BE2C (cell line): ENCODE results near the gene ATF5.
"Not testable (repeated sequence)": the region's sequence is repeated elsewhere in the genome, so short reads cannot be mapped to it uniquely, and the experiment has no call there.

ENCODE experiments used
- DNase-seq: peaks from one replicate; pipeline ENCODE4 v3.0.0-alpha.2; 2020
- H3K27me3 ChIP-seq: fragments of 250-450 bp; sonication (Bioruptor Pico); 2 replicates; pipeline ENCODE4 v1.5.1; 2020; ENCODE audit warnings: mild to moderate bottlenecking
- H3K36me3 ChIP-seq: fragments of 250-450 bp; sonication (Bioruptor Pico); 2 replicates; pipeline ENCODE4 v1.5.1; 2020; ENCODE audit warnings: mild to moderate bottlenecking
- H3K4me1 ChIP-seq: fragments of 250-450 bp; sonication (Bioruptor Pico); 2 replicates; pipeline ENCODE4 v1.5.1; 2020
- H3K4me3 ChIP-seq: 2 replicates; pipeline ENCODE4 v1.5.1; 2011; ENCODE audit warnings: low read depth, low read length
- H3K9me3 ChIP-seq: fragments of 250-450 bp; sonication (Bioruptor Pico); 2 replicates; pipeline ENCODE4 v1.5.1; 2020
- CTCF ChIP-seq: IDR thresholded peaks from 2 replicates; pipeline ENCODE4 v1.5.1; 2012; ENCODE audit warnings: mild to moderate bottlenecking, low read depth, low read length

The ATF5 gene

DNA sequence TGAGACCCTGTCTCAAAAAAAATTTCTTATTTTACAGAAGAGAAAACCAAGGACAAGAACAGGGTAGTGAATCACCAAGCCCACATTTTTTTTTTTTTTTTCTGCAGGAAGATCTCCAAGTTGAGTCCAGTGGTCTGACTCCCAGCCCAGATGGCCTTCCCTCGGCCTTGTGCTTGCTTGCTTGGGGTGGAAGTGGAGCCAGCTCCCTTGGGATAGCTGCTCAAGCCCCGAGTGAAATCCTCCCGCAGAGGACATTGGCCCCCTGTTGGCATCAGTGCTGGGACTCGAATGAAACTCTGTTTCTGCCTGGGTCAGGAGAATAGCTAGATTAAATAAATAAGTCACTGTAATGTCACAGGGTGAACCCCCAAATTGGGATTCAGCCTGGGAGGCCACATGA lies 9.7 kb downstream of the ATF5 start:
- H3K9me3 ChIP-seq, result no peaks in the 10 kb centered on the region
- H3K36me3 ChIP-seq, result no peaks in the 10 kb centered on the region
- no peak for TF ChIP-seq CTCF

GRCh38 chr19:49939721-49940481 lies 10.9 kb downstream of the ATF5 start:
- H3K4me1 ChIP-seq, result no peaks in the 10 kb centered on the region
- no peak overlapping the region for H3K4me3 ChIP-seq
- DNase-seq, result no peak
- no peaks in the 10 kb centered on the region for H3K36me3 ChIP-seq
- TF ChIP-seq CTCF, result peak; percentile 30
- no peaks in the 10 kb centered on the region for H3K9me3 ChIP-seq
- H3K27me3 ChIP-seq, result no peaks in the 10 kb centered on the region

More for the DNA sequence above, 9.7 kb downstream of the ATF5 start:
- Histone ChIP-seq H3K4me1 (no peaks in the 10 kb centered on the region), H3K4me3 (no peak overlapping the region), H3K27me3 (no peaks in the 10 kb centered on the region)
- no peak for DNase-seq

GRCh38 chr19:49940482-49940791 lies 11.4 kb downstream of the ATF5 start:
- no peak for TF ChIP-seq CTCF

GRCh38 chr19:49944567-49944966 lies 15.6 kb downstream of the ATF5 start:
- not testable (repeated sequence) for H3K4me1 ChIP-seq, H3K9me3 ChIP-seq, H3K4me3 ChIP-seq, H3K36me3 ChIP-seq, H3K27me3 ChIP-seq, DNase-seq

More at GRCh38 chr19:49940482-49940791, 11.4 kb downstream of the ATF5 start:
- Histone ChIP-seq H3K36me3 (no peaks in the 10 kb centered on the region), H3K4me3 (no peak overlapping the region), H3K4me1 (no peaks in the 10 kb centered on the region), H3K9me3 (no peaks in the 10 kb centered on the region), H3K27me3 (no peaks in the 10 kb centered on the region)
- no peak for DNase-seq

DNA sequence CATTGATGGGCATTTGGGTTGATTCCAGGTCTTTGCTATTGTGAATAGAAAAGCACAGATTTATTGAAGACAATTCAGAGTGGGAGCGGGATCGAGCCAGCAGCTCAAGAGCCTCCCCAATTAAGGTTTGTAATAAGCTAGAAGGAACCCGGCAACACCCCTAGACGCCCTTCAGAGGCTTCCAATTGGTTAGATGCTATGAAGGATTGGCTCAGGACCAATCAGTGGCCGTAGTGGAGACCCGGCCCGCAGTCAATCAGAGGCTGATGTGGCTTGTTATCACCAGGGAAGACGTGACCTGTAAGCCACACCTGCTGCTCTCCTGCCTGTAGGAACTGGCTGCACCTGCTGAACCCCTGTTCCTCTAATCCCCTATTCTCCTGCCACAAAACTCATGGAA lies 17.4 kb downstream of the ATF5 start:
- no peak overlapping the region for H3K4me3 ChIP-seq
- no peak for TF ChIP-seq CTCF

GRCh38 chr19:49949742-49950589 lies 21.0 kb downstream of the ATF5 start:
- no peaks in the 10 kb centered on the region for H3K27me3 ChIP-seq
- DNase-seq, result no peak
- H3K36me3 ChIP-seq, result no peaks in the 10 kb centered on the region
- no peaks in the 10 kb centered on the region for H3K9me3 ChIP-seq
- no peaks in the 10 kb centered on the region for H3K4me1 ChIP-seq
- TF ChIP-seq CTCF, result no peak
- H3K4me3 ChIP-seq, result no peak overlapping the region

More for the DNA sequence above, 17.4 kb downstream of the ATF5 start:
- H3K4me1 ChIP-seq, result no peaks in the 10 kb centered on the region
- no peaks in the 10 kb centered on the region for H3K27me3 ChIP-seq
- H3K9me3 ChIP-seq, result no peaks in the 10 kb centered on the region
- H3K36me3 ChIP-seq, result no peaks in the 10 kb centered on the region
- DNase-seq, result no peak
